ENCODE measurements around the gene PROK1.
"Not testable (repeated sequence)": the region's sequence is repeated elsewhere in the genome, so short reads cannot be mapped to it uniquely, and the experiment has no call there.

Gene PROK1

GRCh38 chr1:110433213-110433612 is 17.7 kb upstream of the PROK1 start:
- H3K4me3 ChIP-seq (replicated peaks; ENCODE audit: low read depth, low read length) = no peak overlapping the region
- TF ChIP-seq CTCF (IDR thresholded peaks at IDR 0.05; ENCODE audit: low read length, missing control alignments) = no peak
- no peak for DNase-seq (ENCODE audit: low read depth)

- DNase-seq (ENCODE audit: low read depth) = peak; percentile 35
- no peak overlapping the region for H3K4me3 ChIP-seq (replicated peaks; ENCODE audit: low read depth, low read length)
- peak; percentile 12 for TF ChIP-seq CTCF (IDR thresholded peaks at IDR 0.05; ENCODE audit: low read length, missing control alignments)
Observed at GRCh38 chr1:110433803-110434202, 17.1 kb upstream of the PROK1 start.

- H3K4me3 ChIP-seq (replicated peaks; ENCODE audit: low read depth, low read length) = no peak overlapping the region
- TF ChIP-seq CTCF (IDR thresholded peaks at IDR 0.05; ENCODE audit: low read length, missing control alignments) = no peak
- no peak for DNase-seq (ENCODE audit: low read depth)
Observed at GRCh38 chr1:110434946-110435345, 16.0 kb upstream of the PROK1 start.

- TF ChIP-seq CTCF (IDR thresholded peaks at IDR 0.05; ENCODE audit: low read length, missing control alignments) = no peak
- no peak overlapping the region for H3K4me3 ChIP-seq (replicated peaks; ENCODE audit: low read depth, low read length)
- peak; percentile 23 for DNase-seq (ENCODE audit: low read depth)
Observed at GRCh38 chr1:110436635-110437034, 14.3 kb upstream of the PROK1 start.

- not testable (repeated sequence) for H3K4me3 ChIP-seq (replicated peaks; ENCODE audit: low read depth, low read length); DNase-seq (ENCODE audit: low read depth)
Observed at GRCh38 chr1:110437645-110438299, 13.2 kb upstream of the PROK1 start.

GRCh38 chr1:110438893-110439292 is 12.1 kb upstream of the PROK1 start:
- H3K4me3 ChIP-seq (replicated peaks; ENCODE audit: low read depth, low read length) = no peak overlapping the region
- TF ChIP-seq CTCF (IDR thresholded peaks at IDR 0.05; ENCODE audit: low read length, missing control alignments) = no peak
- DNase-seq (ENCODE audit: low read depth) = no peak

- not testable (repeated sequence) for DNase-seq (ENCODE audit: low read depth); H3K4me3 ChIP-seq (replicated peaks; ENCODE audit: low read depth, low read length)
Observed at GRCh38 chr1:110439873-110440272, 11.1 kb upstream of the PROK1 start.

- no peak overlapping the region for H3K4me3 ChIP-seq (replicated peaks; ENCODE audit: low read depth, low read length)
- TF ChIP-seq CTCF (IDR thresholded peaks at IDR 0.05; ENCODE audit: low read length, missing control alignments) = no peak
- DNase-seq (ENCODE audit: low read depth) = peak; percentile 76
Observed at GRCh38 chr1:110440877-110441276, 10.1 kb upstream of the PROK1 start.

All from fibroblast of pulmonary artery (primary cell).